ENCODE measurements around the gene CTSW. TPM values are rescaled to one million over a fixed set of nuclear protein-coding genes. Genes with fewer than 3 reads are reported as not detected.
A peak's percentile ranks its signal among the peaks of the same experiment; 100 is the strongest.

CTSW gene
- polyA plus RNA-seq, 1 experiment, result not detected

DNA sequence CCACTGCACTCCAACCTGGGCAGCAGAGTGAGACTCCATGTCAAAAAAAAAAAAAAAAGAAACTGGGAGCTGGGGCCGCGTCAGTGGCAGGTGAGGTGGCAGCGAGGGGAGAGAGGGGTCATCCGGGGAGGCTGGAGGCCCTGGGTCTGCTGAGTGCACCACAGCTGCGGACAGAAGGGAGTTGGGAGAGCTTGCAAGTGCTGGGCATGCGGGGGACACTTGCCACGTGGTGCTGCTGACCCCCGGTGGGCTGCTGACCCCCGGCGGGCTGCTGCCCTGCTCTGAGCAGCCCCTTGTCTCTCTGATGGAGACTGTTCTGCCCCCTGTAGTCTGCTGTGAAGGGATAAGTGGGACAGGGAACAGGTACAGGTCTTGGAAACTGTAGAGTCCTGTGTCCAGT lies 42.2 kb downstream of the CTSW start:
- CTCF ChIA-PET, result interaction anchor here (1.0 to 2.0 kb wide), 3 partner anchors 33 to 101 kb away, joined by 3 to 8 read pairs (median 4); partner anchors contain the start of gene FIBP
- Histone ChIP-seq H3K27me3 (ENCODE audit: control insufficient read depth, insufficient read depth, low read length) (no peaks in the 10 kb centered on the region), H3K9me3 (ENCODE audit: control insufficient read depth, insufficient read depth, low read length) (peaks cover 11% of the 10 kb centered on the region; the same call in 1 of the 2 replicates), H3K27ac (ENCODE audit: low read depth, low read length) (peak overlapping the region; percentile 52), H3K4me3 (ENCODE audit: low read depth, low read length) (no peak overlapping the region)
- no peak for DNase-seq (ENCODE audit: low read depth, low spot score)
- POLR2A ChIA-PET, result interaction anchor here (0.5 to 1.8 kb wide), 4 partner anchors 21 to 31 kb away, joined by 3 to 7 read pairs (median 4); partner anchors contain the start of genes CCDC85B and FOSL1
- TF ChIP-seq, protein P1, sequence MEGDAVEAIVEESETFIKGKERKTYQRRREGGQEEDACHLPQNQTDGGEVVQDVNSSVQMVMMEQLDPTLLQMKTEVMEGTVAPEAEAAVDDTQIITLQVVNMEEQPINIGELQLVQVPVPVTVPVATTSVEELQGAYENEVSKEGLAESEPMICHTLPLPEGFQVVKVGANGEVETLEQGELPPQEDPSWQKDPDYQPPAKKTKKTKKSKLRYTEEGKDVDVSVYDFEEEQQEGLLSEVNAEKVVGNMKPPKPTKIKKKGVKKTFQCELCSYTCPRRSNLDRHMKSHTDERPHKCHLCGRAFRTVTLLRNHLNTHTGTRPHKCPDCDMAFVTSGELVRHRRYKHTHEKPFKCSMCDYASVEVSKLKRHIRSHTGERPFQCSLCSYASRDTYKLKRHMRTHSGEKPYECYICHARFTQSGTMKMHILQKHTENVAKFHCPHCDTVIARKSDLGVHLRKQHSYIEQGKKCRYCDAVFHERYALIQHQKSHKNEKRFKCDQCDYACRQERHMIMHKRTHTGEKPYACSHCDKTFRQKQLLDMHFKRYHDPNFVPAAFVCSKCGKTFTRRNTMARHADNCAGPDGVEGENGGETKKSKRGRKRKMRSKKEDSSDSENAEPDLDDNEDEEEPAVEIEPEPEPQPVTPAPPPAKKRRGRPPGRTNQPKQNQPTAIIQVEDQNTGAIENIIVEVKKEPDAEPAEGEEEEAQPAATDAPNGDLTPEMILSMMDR (IDR thresholded peaks at IDR 0.05; ENCODE audit: low read depth, low read length), result no peak

- POLR2A ChIA-PET, result interaction anchor here (0.9 kb wide), 1 partner anchor 22 kb away, joined by 3 read pairs; the partner anchor contains the start of gene FOSL1
- CTCF ChIA-PET, result interaction anchor here (2.0 kb wide), 1 partner anchor 100 kb away, joined by 4 read pairs; no protein-coding TSS in a partner anchor
- no peaks in the 10 kb centered on the region for H3K27me3 ChIP-seq (ENCODE audit: control insufficient read depth, insufficient read depth, low read length)
- H3K4me3 ChIP-seq (ENCODE audit: low read depth, low read length), result no peak overlapping the region
- DNase-seq (ENCODE audit: low read depth, low spot score), result no peak
- peaks cover 10% of the 10 kb centered on the region; the same call in 1 of the 2 replicates for H3K9me3 ChIP-seq (ENCODE audit: control insufficient read depth, insufficient read depth, low read length)
- TF ChIP-seq, protein P1 (IDR thresholded peaks at IDR 0.05; ENCODE audit: low read depth, low read length), result no peak
- H3K27ac ChIP-seq (ENCODE audit: low read depth, low read length), result no peak overlapping the region
Measured at GRCh38 chr11:65922565-65922964, 42.9 kb downstream of the CTSW start.

GRCh38 chr11:65925397-65925796 lies 45.8 kb downstream of the CTSW start:
- Histone ChIP-seq H3K9me3 (ENCODE audit: control insufficient read depth, insufficient read depth, low read length) (no peaks in the 10 kb centered on the region; the same call in 1 of the 2 replicates), H3K27ac (ENCODE audit: low read depth, low read length) (peak overlapping the region; percentile 21), H3K27me3 (ENCODE audit: control insufficient read depth, insufficient read depth, low read length) (no peaks in the 10 kb centered on the region), H3K4me3 (ENCODE audit: low read depth, low read length) (no peak overlapping the region)
- DNase-seq (ENCODE audit: low read depth, low spot score), result no peak
- ChIA-PET POLR2A (no interaction called here), CTCF (interaction anchor here (1.0 kb wide), 1 partner anchor 37 kb away, joined by 3 read pairs; no protein-coding TSS in a partner anchor)
- TF ChIP-seq, protein P1 (IDR thresholded peaks at IDR 0.05; ENCODE audit: low read depth, low read length), result no peak

- H3K9me3 ChIP-seq (ENCODE audit: control insufficient read depth, insufficient read depth, low read length), result no peaks in the 10 kb centered on the region
- ChIA-PET CTCF (interaction anchor here (0.6 kb wide), 2 partner anchors 9 to 26 kb away, joined by 3 read pairs; no protein-coding TSS in a partner anchor), POLR2A (interaction anchor here (1.4 kb wide), 1 partner anchor 12 kb away, joined by 5 read pairs; no protein-coding TSS in a partner anchor)
- DNase-seq (ENCODE audit: low read depth, low spot score), result no peak
- H3K27ac ChIP-seq (ENCODE audit: low read depth, low read length), result no peak overlapping the region
- TF ChIP-seq, protein P1 (IDR thresholded peaks at IDR 0.05; ENCODE audit: low read depth, low read length), result no peak
- H3K4me3 ChIP-seq (ENCODE audit: low read depth, low read length), result no peak overlapping the region
- no peaks in the 10 kb centered on the region for H3K27me3 ChIP-seq (ENCODE audit: control insufficient read depth, insufficient read depth, low read length)
Measured at GRCh38 chr11:65927904-65928397, 48.3 kb downstream of the CTSW start.

DNA sequence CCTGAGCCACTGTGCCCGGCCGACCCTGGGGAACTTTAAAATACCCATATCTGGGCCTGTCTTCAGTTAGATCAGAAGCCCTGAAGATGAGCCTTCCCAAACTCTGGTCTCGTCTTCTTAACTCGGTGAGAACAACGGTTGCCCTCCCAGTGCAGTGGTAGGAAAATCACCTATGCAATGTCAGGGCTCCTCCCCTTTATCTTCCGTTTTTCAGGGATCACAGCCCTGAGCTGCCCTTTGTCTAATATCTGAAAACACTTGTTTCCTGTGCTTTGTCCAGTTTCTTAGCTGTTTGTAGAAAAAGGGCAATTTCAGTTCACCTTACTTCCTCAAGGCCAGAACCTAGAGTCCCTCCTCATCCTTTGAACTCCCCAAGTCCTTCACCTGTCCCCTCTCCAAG lies 49.0 kb downstream of the CTSW start:
- Histone ChIP-seq H3K4me3 (ENCODE audit: low read depth, low read length) (no peak overlapping the region), H3K27me3 (ENCODE audit: control insufficient read depth, insufficient read depth, low read length) (no peaks in the 10 kb centered on the region), H3K9me3 (ENCODE audit: control insufficient read depth, insufficient read depth, low read length) (no peaks in the 10 kb centered on the region), H3K27ac (ENCODE audit: low read depth, low read length) (no peak overlapping the region)
- TF ChIP-seq, protein P1 (IDR thresholded peaks at IDR 0.05; ENCODE audit: low read depth, low read length), result no peak
- no peak for DNase-seq (ENCODE audit: low read depth, low spot score)
- ChIA-PET POLR2A (no interaction called here), CTCF (no interaction called here)
